ENCODE results near the gene E2F1. TPM values are rescaled to one million over a fixed set of nuclear protein-coding genes. Genes with fewer than 3 reads are reported as not detected.
A peak's percentile ranks its signal among the peaks of the same experiment; 100 is the strongest.

Gene E2F1
- total RNA-seq, 2 experiments from 2014 or later = 87.7 to 100 TPM

- no peaks in the 10 kb centered on the region for H3K27me3 Mint-ChIP-seq
- H3K4me3 Mint-ChIP-seq = no peak overlapping the region
These were observed 8.0 kb downstream of the E2F1 start for GRCh38 chr20:33677991-33678702.

GRCh38 chr20:33676652-33677645 lies 9.2 kb downstream of the E2F1 start:
- CTCF ChIA-PET = interaction anchor here (2.2 to 9.2 kb wide), 2 partner anchors 8 to 10 kb away, joined by 8 to 106 read pairs; partner anchors contain the start of gene ACTL10
- ATAC-seq = no peak
- no peak overlapping the region for H3K4me3 Mint-ChIP-seq
- H3K27me3 Mint-ChIP-seq = no peaks in the 10 kb centered on the region
- no peaks in the 10 kb centered on the region for H3K9me3 Mint-ChIP-seq (ENCODE audit: low read depth)
- no peak overlapping the region for H3K27ac Mint-ChIP-seq
- no peak for DNase-seq
- H3K4me1 Mint-ChIP-seq = peaks cover 71% of the 10 kb centered on the region
- peaks cover 35% of the 10 kb centered on the region for H3K36me3 Mint-ChIP-seq

More at GRCh38 chr20:33677991-33678702, 8.0 kb downstream of the E2F1 start:
- CTCF ChIA-PET = interaction anchor here (0.5 to 9.2 kb wide), 2 partner anchors 10 to 180 kb away, joined by 4 to 106 read pairs; partner anchors contain the start of gene ACTL10
- Mint-ChIP-seq H3K9me3 (ENCODE audit: low read depth) (no peaks in the 10 kb centered on the region), H3K4me1 (peaks cover 72% of the 10 kb centered on the region), H3K27ac (peak overlapping the region; percentile 79), H3K36me3 (peaks cover 40% of the 10 kb centered on the region)
- no peak for ATAC-seq
- no peak for DNase-seq

GRCh38 chr20:33676121-33676520 lies 10.1 kb downstream of the E2F1 start:
- H3K4me3 Mint-ChIP-seq = no peak overlapping the region
- DNase-seq (no peak), ATAC-seq (no peak)
- H3K36me3 Mint-ChIP-seq = peaks cover 34% of the 10 kb centered on the region
- peaks cover 68% of the 10 kb centered on the region for H3K4me1 Mint-ChIP-seq
- H3K27me3 Mint-ChIP-seq = no peaks in the 10 kb centered on the region
- CTCF ChIA-PET = interaction anchor here (0.6 to 2.2 kb wide), 3 partner anchors 9 to 1376 kb away, joined by 3 to 8 read pairs (median 5); partner anchors contain the start of gene ACTL10
- peak overlapping the region; percentile 26 for H3K27ac Mint-ChIP-seq
- no peaks in the 10 kb centered on the region for H3K9me3 Mint-ChIP-seq (ENCODE audit: low read depth)

GRCh38 chr20:33675136-33675959 lies 10.8 kb downstream of the E2F1 start:
- Mint-ChIP-seq H3K36me3 (peaks cover 31% of the 10 kb centered on the region), H3K27me3 (no peaks in the 10 kb centered on the region), H3K4me3 (peak overlapping the region; percentile 46), H3K27ac (peak overlapping the region; percentile 29), H3K9me3 (ENCODE audit: low read depth) (no peaks in the 10 kb centered on the region), H3K4me1 (peaks cover 60% of the 10 kb centered on the region)
- ATAC-seq (no peak), DNase-seq (no peak)
- CTCF ChIA-PET = interaction anchor here (0.6 to 2.2 kb wide), 4 partner anchors 8 to 1376 kb away, joined by 3 to 8 read pairs (median 4); partner anchors contain the start of gene ACTL10

- CTCF ChIA-PET = interaction anchor here (0.6 to 2.2 kb wide), 6 partner anchors 8 to 15 kb away, joined by 3 to 8 read pairs (median 4); partner anchors contain the start of gene ACTL10
- Mint-ChIP-seq H3K9me3 (ENCODE audit: low read depth) (no peaks in the 10 kb centered on the region), H3K36me3 (peaks cover 27% of the 10 kb centered on the region), H3K27me3 (no peaks in the 10 kb centered on the region), H3K4me3 (peak within 1 kb of the TSS; percentile 85), H3K4me1 (peaks cover 52% of the 10 kb centered on the region), H3K27ac (peak within 1 kb of the TSS; percentile 77)
- DNase-seq (peak; percentile 73), ATAC-seq (peak; percentile 88)
These were observed 11.7 kb downstream of the E2F1 start, which contains the start of gene NECAB3 for GRCh38 chr20:33674294-33675135. NECAB3 (minus strand) TSS chr20:33674428; CDS start chr20:33674352, 76 bp downstream.

- DNase-seq = no peak
- Mint-ChIP-seq H3K27me3 (no peaks in the 10 kb centered on the region), H3K36me3 (peaks cover 20% of the 10 kb centered on the region), H3K9me3 (ENCODE audit: low read depth) (no peaks in the 10 kb centered on the region), H3K27ac (peak overlapping the region; percentile 77), H3K4me1 (peaks cover 47% of the 10 kb centered on the region), H3K4me3 (peak overlapping the region; percentile 85)
- no peak for ATAC-seq
- CTCF ChIA-PET = interaction anchor here (0.6 to 1.4 kb wide), 3 partner anchors 12 to 16 kb away, joined by 3 to 4 read pairs (median 3); no protein-coding TSS in a partner anchor
These were observed 12.5 kb downstream of the E2F1 start for GRCh38 chr20:33673410-33674293.

GRCh38 chr20:33673114-33673409 lies 13.1 kb downstream of the E2F1 start:
- ATAC-seq (no peak), DNase-seq (no peak)
- H3K27ac Mint-ChIP-seq = peak overlapping the region; percentile 53
- peaks cover 17% of the 10 kb centered on the region for H3K36me3 Mint-ChIP-seq
- no peaks in the 10 kb centered on the region for H3K27me3 Mint-ChIP-seq
- H3K4me3 Mint-ChIP-seq = peak overlapping the region; percentile 85
- H3K9me3 Mint-ChIP-seq (ENCODE audit: low read depth) = no peaks in the 10 kb centered on the region
- CTCF ChIA-PET = interaction anchor here (1.4 kb wide), 1 partner anchor 12 kb away, joined by 3 read pairs; no protein-coding TSS in a partner anchor
- H3K4me1 Mint-ChIP-seq = peaks cover 46% of the 10 kb centered on the region

GRCh38 chr20:33672426-33673113 lies 13.6 kb downstream of the E2F1 start:
- ATAC-seq = no peak
- Mint-ChIP-seq H3K4me1 (peaks cover 43% of the 10 kb centered on the region), H3K4me3 (peak overlapping the region; percentile 85), H3K27me3 (no peaks in the 10 kb centered on the region), H3K27ac (peak overlapping the region; percentile 53), H3K9me3 (ENCODE audit: low read depth) (no peaks in the 10 kb centered on the region), H3K36me3 (peaks cover 13% of the 10 kb centered on the region)
- CTCF ChIA-PET = interaction anchor here (0.8 to 1.4 kb wide), 3 partner anchors 11 to 60 kb away, joined by 3 to 4 read pairs (median 3); no protein-coding TSS in a partner anchor
- no peak for DNase-seq

- no peaks in the 10 kb centered on the region for H3K9me3 Mint-ChIP-seq (ENCODE audit: low read depth)
- H3K4me1 Mint-ChIP-seq = peaks cover 44% of the 10 kb centered on the region
- no peaks in the 10 kb centered on the region for H3K27me3 Mint-ChIP-seq
- no peak for DNase-seq
- peaks cover 7% of the 10 kb centered on the region for H3K36me3 Mint-ChIP-seq
- peak overlapping the region; percentile 3 for H3K27ac Mint-ChIP-seq
- H3K4me3 Mint-ChIP-seq = no peak overlapping the region
- ATAC-seq = no peak
- CTCF ChIA-PET = interaction anchor here (0.8 to 1.0 kb wide), 4 partner anchors 12 to 214 kb away, joined by 3 to 4 read pairs (median 3); partner anchors contain the start of gene ZNF341
These were observed 14.5 kb downstream of the E2F1 start for GRCh38 chr20:33671573-33672288.

All from activated CD8-positive, alpha-beta memory T cell treated with anti-CD3 and anti-CD28 coated beads, Interleukin-2, amount 10 ng/mL, durations not matched to agents 7 days and 5 days (primary cell).